SU-DHL-6 (cell line): ENCODE data around the gene DDX27.

Experiments
- H2AFZ ChIP-seq: fragments of 200-600 bp; sonication (generic); 2 replicates; pipeline ENCODE4 v1.6.1; 2014; ENCODE audit warnings: low read depth, mild to moderate bottlenecking, moderate library complexity, mixed read lengths, antibody characterized with exemption, low read length; ENCODE audit not compliant: severe bottlenecking
- H3F3A ChIP-seq: fragments of 200-600 bp; shearing (Covaris generic); 2 replicates; pipeline ENCODE4 v1.6.0; 2016; ENCODE audit warnings: antibody characterized with exemption, mild to moderate bottlenecking; ENCODE audit not compliant: insufficient read depth
- H3K27ac ChIP-seq: fragments of 200-600 bp; sonication (generic); 2 replicates; pipeline ENCODE4 v1.5.1; 2016; ENCODE audit warnings: low read depth, mild to moderate bottlenecking, low read length, moderate library complexity, mixed read lengths
- H3K27me3 ChIP-seq: fragments of 200-600 bp; sonication (generic), shearing (Covaris generic); 2 replicates; pipeline ENCODE4 v1.6.0; 2014; ENCODE audit warnings: mild to moderate bottlenecking, low read length
- H3K36me3 ChIP-seq: fragments of 200-600 bp; sonication (generic); 2 replicates; pipeline ENCODE4 v1.6.1; 2014; ENCODE audit warnings: mild to moderate bottlenecking, low read length, mixed read lengths
- H3K4me2 ChIP-seq: fragments of 300-600, 200-600 bp; shearing (Covaris generic), sonication (generic); 2 replicates; pipeline ENCODE4 v1.6.0; 2014; ENCODE audit warnings: low read length, low read depth, mild to moderate bottlenecking; ENCODE audit not compliant: poor library complexity, severe bottlenecking
- H3K4me3 ChIP-seq: fragments of 200-600 bp; sonication (generic); 2 replicates; pipeline ENCODE4 v1.5.1; 2014; ENCODE audit warnings: antibody characterized with exemption, low read length, mild to moderate bottlenecking, mixed read lengths; ENCODE audit not compliant: insufficient read depth, poor library complexity, severe bottlenecking
- H3K79me2 ChIP-seq: fragments of 200-600 bp; sonication (generic); 2 replicates; pipeline ENCODE4 v1.6.1; 2014; ENCODE audit warnings: mild to moderate bottlenecking, low read length, moderate library complexity; ENCODE audit not compliant: insufficient read depth
- H3K9ac ChIP-seq: fragments of 200-600 bp; sonication (generic); 2 replicates; pipeline ENCODE4 v1.7.0; 2014; ENCODE audit warnings: mild to moderate bottlenecking, low read length
- H3K9me2 ChIP-seq: fragments of 200-600 bp; sonication (generic); replicated peaks from 2 replicates; pipeline ENCODE4 v1.6.1; 2014; ENCODE audit warnings: low read length; ENCODE audit not compliant: insufficient read depth
- H3K9me3 ChIP-seq: fragments of 200-600 bp; sonication (generic); 2 replicates; pipeline ENCODE4 v1.6.1; 2014; ENCODE audit warnings: low read length, mixed read lengths; ENCODE audit not compliant: insufficient read depth
- H4K20me1 ChIP-seq: fragments of 200-600 bp; sonication (generic); 2 replicates; pipeline ENCODE4 v1.6.1; 2014; ENCODE audit warnings: low read depth, mild to moderate bottlenecking, antibody characterized with exemption, low read length, moderate library complexity, mixed read lengths
- EZH2phosphoT487 ChIP-seq: fragments of 200-600 bp; sonication (generic), shearing (Covaris generic); conservative IDR thresholded peaks from 2 replicates; pipeline ENCODE4 v1.6.1; 2018; ENCODE audit warnings: mild to moderate bottlenecking, antibody characterized with exemption, low read length, moderate library complexity, mixed read lengths
- TF ChIP-seq, protein P1 (sequence below): fragments of 200-600 bp; sonication (generic); IDR thresholded peaks from one replicate; pipeline ENCODE4 v1.5.1; 2017; ENCODE audit warnings: antibody characterized with exemption, mild to moderate bottlenecking, low read length, moderate library complexity; ENCODE audit not compliant: insufficient read depth, poor library complexity, severe bottlenecking

DDX27 gene

DNA sequence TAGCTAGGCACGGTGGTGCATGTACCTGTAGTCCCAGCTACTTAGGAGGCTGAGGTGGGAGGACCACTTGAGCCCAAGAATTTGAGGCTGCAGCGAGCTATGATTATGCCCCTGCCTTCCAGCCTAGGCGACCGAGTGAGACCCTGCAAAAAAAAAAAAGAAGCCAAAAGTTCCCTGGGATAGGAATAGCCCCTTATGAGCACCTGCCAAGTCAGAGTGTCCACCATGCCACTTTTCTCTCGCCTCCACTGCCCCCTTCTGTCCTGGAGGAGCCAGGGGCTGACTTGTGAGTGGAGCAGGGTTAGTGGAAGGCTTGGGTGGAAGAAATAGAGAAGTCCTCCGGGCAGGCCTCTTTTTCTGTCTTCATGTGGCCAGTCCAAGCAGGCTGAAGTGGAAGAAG, 12.1 kb upstream of the DDX27 start:
- no peaks in the 10 kb centered on the region for H3K27me3 ChIP-seq
- H3K9me2 ChIP-seq = no peaks in the 10 kb centered on the region
- TF ChIP-seq, protein P1, sequence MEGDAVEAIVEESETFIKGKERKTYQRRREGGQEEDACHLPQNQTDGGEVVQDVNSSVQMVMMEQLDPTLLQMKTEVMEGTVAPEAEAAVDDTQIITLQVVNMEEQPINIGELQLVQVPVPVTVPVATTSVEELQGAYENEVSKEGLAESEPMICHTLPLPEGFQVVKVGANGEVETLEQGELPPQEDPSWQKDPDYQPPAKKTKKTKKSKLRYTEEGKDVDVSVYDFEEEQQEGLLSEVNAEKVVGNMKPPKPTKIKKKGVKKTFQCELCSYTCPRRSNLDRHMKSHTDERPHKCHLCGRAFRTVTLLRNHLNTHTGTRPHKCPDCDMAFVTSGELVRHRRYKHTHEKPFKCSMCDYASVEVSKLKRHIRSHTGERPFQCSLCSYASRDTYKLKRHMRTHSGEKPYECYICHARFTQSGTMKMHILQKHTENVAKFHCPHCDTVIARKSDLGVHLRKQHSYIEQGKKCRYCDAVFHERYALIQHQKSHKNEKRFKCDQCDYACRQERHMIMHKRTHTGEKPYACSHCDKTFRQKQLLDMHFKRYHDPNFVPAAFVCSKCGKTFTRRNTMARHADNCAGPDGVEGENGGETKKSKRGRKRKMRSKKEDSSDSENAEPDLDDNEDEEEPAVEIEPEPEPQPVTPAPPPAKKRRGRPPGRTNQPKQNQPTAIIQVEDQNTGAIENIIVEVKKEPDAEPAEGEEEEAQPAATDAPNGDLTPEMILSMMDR = no peak
- no peak for TF ChIP-seq EZH2phosphoT487
- no peak overlapping the region for H3K4me2 ChIP-seq
- H3F3A ChIP-seq = no peaks in the 10 kb centered on the region
- no peaks in the 10 kb centered on the region for H3K79me2 ChIP-seq
- H3K36me3 ChIP-seq = no peaks in the 10 kb centered on the region
- peaks cover 5% of the 10 kb centered on the region; the same call in 1 of the 2 replicates for H3K9me3 ChIP-seq
- H2AFZ ChIP-seq = no peak overlapping the region
- H3K4me3 ChIP-seq = no peak overlapping the region
- H3K9ac ChIP-seq = no peak overlapping the region
- no peaks in the 10 kb centered on the region for H4K20me1 ChIP-seq
- H3K27ac ChIP-seq = no peak overlapping the region

DNA sequence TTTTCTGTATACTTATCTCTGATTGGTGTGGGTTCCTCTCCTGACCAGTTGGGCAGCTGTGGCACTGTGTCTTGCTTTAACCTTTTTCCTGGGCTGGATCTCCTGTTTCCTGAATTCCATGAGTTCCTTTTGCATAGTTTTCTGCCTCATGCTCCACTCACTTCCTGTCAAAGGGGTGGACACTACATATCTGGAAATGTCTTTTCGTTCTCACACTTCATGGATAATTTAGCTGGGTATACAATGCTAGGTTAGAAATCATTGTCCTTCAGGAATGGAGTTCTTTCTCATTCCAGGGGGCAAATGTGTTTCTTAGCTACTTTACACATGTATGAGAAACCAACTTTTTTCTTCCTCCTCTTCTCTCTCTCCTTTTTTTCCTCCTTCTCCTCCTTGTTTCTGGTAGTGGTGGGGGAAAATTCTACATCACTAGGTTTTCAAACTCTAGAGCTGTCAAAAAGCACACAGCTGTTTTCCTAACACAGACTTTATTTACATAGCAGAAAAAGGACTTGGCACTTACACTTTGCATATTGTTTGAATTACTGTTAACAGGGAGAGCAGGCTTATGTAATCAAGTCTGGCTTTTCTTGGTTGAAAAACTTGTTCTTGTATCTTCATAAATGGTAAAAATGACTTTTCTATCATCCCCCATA, 9.0 kb upstream of the DDX27 start:
- no peaks in the 10 kb centered on the region for H4K20me1 ChIP-seq
- no peak overlapping the region for H3K9ac ChIP-seq
- TF ChIP-seq, protein P1 = no peak
- TF ChIP-seq EZH2phosphoT487 = no peak

DNA sequence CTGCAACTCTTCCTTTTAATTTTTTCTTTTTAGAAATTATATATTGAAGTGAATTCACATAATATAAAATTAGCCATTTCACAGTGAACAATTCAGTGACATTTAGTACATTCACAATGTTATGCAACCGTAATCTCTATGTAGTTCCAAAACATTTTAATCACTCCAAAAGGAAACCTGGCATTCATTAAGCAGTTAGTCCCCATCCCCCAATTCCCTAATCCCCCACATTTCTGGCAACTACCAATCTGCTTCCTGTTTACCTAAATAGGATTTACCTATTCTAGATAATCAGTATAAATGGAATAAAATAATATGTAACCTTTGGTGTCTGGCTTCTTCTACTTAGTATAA, 8.5 kb upstream of the DDX27 start:
- no peak for TF ChIP-seq EZH2phosphoT487
- TF ChIP-seq, protein P1 = no peak
- H3K4me2 ChIP-seq = no peak overlapping the region
- no peaks in the 10 kb centered on the region for H3K27me3 ChIP-seq
- H3K36me3 ChIP-seq = no peaks in the 10 kb centered on the region
- no peaks in the 10 kb centered on the region for H3K79me2 ChIP-seq
- H2AFZ ChIP-seq = no peak overlapping the region
- no peak overlapping the region for H3K27ac ChIP-seq
- H3F3A ChIP-seq = no peaks in the 10 kb centered on the region
- H3K4me3 ChIP-seq = no peak overlapping the region
- H3K9ac ChIP-seq = no peak overlapping the region
- H3K9me2 ChIP-seq = no peaks in the 10 kb centered on the region
- peaks cover 5% of the 10 kb centered on the region; the same call in 1 of the 2 replicates for H3K9me3 ChIP-seq
- no peaks in the 10 kb centered on the region for H4K20me1 ChIP-seq

More for the DNA sequence above, 9.0 kb upstream of the DDX27 start:
- Histone ChIP-seq H3K9me3 (peaks cover 5% of the 10 kb centered on the region; the same call in 1 of the 2 replicates), H3K27me3 (no peaks in the 10 kb centered on the region), H3K36me3 (no peaks in the 10 kb centered on the region), H2AFZ (no peak overlapping the region), H3K79me2 (no peaks in the 10 kb centered on the region), H3K4me2 (no peak overlapping the region), H3K4me3 (no peak overlapping the region), H3F3A (no peaks in the 10 kb centered on the region), H3K9me2 (no peaks in the 10 kb centered on the region), H3K27ac (no peak overlapping the region)
